Glutamatergic neuron (in vitro differentiated cells): Measurements from ENCODE around the gene PRRT1. TPM values are rescaled to one million over a fixed set of nuclear protein-coding genes. Genes with fewer than 3 reads are reported as not detected.

ENCODE experiments used
- DNase-seq: peaks from one replicate; pipeline ENCODE4 v3.0.0; 2022
- H3K27ac Mint-ChIP-seq: one replicate; pipeline ENCODE4 v1.8.0; 2020; ENCODE audit warnings: mild to moderate bottlenecking, mixed read lengths, inconsistent platforms; ENCODE audit not compliant: unreplicated experiment
- H3K27me3 Mint-ChIP-seq: one replicate; pipeline ENCODE4 v1.8.0; 2020; ENCODE audit warnings: mild to moderate bottlenecking, moderate library complexity, mixed read lengths, inconsistent platforms; ENCODE audit not compliant: unreplicated experiment
- H3K36me3 Mint-ChIP-seq: one replicate; pipeline ENCODE4 v1.8.0; 2020; ENCODE audit warnings: mild to moderate bottlenecking, mixed read lengths, inconsistent platforms; ENCODE audit not compliant: unreplicated experiment
- H3K4me1 Mint-ChIP-seq: one replicate; pipeline ENCODE4 v1.8.0; 2020; ENCODE audit warnings: mild to moderate bottlenecking, low read depth, mixed read lengths, inconsistent platforms; ENCODE audit not compliant: unreplicated experiment
- H3K4me3 Mint-ChIP-seq: one replicate; pipeline ENCODE4 v1.8.0; 2020; ENCODE audit warnings: mild to moderate bottlenecking, mixed read lengths, inconsistent platforms; ENCODE audit not compliant: unreplicated experiment
- H3K9me3 Mint-ChIP-seq: one replicate; pipeline ENCODE4 v1.8.0; 2020; ENCODE audit warnings: mild to moderate bottlenecking, moderate library complexity, mixed read lengths, inconsistent platforms; ENCODE audit not compliant: unreplicated experiment
- CTCF ChIP-seq: fragments of 200-600 bp; sonication (generic); IDR thresholded peaks from one replicate; pipeline ENCODE4 v1.5.0; 2021; ENCODE audit not compliant: partially characterized antibody, unreplicated experiment
- total RNA-seq: library from RNA; stranded (reverse); fragmentation: NEBNext Ultra II Directional; extraction: Animal tissue kit (Norgen Biotek cat#: 25700); gene quantifications from one replicate; pipeline ENCODE4 v1.2.1, GENCODE V29; 2021; ENCODE audit not compliant: unreplicated experiment

Gene PRRT1
- total RNA-seq, 1 donor from 2014 or later = 5.1 TPM

- Mint-ChIP-seq H3K27ac (no peak overlapping the region), H3K4me3 (no peak overlapping the region), H3K27me3 (peaks cover 15% of the 10 kb centered on the region), H3K9me3 (peaks cover 7% of the 10 kb centered on the region), H3K36me3 (peaks cover 5% of the 10 kb centered on the region), H3K4me1 (peaks cover 27% of the 10 kb centered on the region)
- DNase-seq = no peak
- TF ChIP-seq CTCF = no peak
Measured at GRCh38 chr6:32183030-32183429, 31.3 kb upstream of the PRRT1 start.

- TF ChIP-seq CTCF = no peak
- H3K27ac Mint-ChIP-seq = no peak overlapping the region
- DNase-seq = no peak
Measured at GRCh38 chr6:32182555-32182981, 30.8 kb upstream of the PRRT1 start.

GRCh38 chr6:32181915-32182529 lies 30.3 kb upstream of the PRRT1 start:
- H3K27ac Mint-ChIP-seq = no peak overlapping the region
- no peak for DNase-seq
- no peak overlapping the region for H3K4me3 Mint-ChIP-seq
- H3K36me3 Mint-ChIP-seq = peaks cover 5% of the 10 kb centered on the region
- peaks cover 18% of the 10 kb centered on the region for H3K27me3 Mint-ChIP-seq
- peaks cover 25% of the 10 kb centered on the region for H3K4me1 Mint-ChIP-seq
- TF ChIP-seq CTCF = no peak
- peaks cover 13% of the 10 kb centered on the region for H3K9me3 Mint-ChIP-seq

More at GRCh38 chr6:32182555-32182981, 30.8 kb upstream of the PRRT1 start:
- H3K9me3 Mint-ChIP-seq = peaks cover 10% of the 10 kb centered on the region
- peaks cover 19% of the 10 kb centered on the region for H3K27me3 Mint-ChIP-seq
- peaks cover 5% of the 10 kb centered on the region for H3K36me3 Mint-ChIP-seq
- no peak overlapping the region for H3K4me3 Mint-ChIP-seq
- H3K4me1 Mint-ChIP-seq = peaks cover 27% of the 10 kb centered on the region

GRCh38 chr6:32181148-32181702 lies 29.5 kb upstream of the PRRT1 start:
- peaks cover 5% of the 10 kb centered on the region for H3K36me3 Mint-ChIP-seq
- TF ChIP-seq CTCF = no peak
- peaks cover 17% of the 10 kb centered on the region for H3K9me3 Mint-ChIP-seq
- H3K27me3 Mint-ChIP-seq = peaks cover 18% of the 10 kb centered on the region
- no peak overlapping the region for H3K4me3 Mint-ChIP-seq
- H3K4me1 Mint-ChIP-seq = peaks cover 29% of the 10 kb centered on the region
- no peak for DNase-seq
- peak overlapping the region; percentile 28 for H3K27ac Mint-ChIP-seq

- H3K9me3 Mint-ChIP-seq = peaks cover 19% of the 10 kb centered on the region
- H3K4me3 Mint-ChIP-seq = peak overlapping the region; percentile 94
- peaks cover 33% of the 10 kb centered on the region for H3K4me1 Mint-ChIP-seq
- DNase-seq = no peak
- H3K36me3 Mint-ChIP-seq = peaks cover 5% of the 10 kb centered on the region
- H3K27me3 Mint-ChIP-seq = peaks cover 20% of the 10 kb centered on the region
- no peak overlapping the region for H3K27ac Mint-ChIP-seq
- no peak for TF ChIP-seq CTCF
Measured at GRCh38 chr6:32179766-32180405, 28.1 kb upstream of the PRRT1 start.
